Measurements from ENCODE around the gene LKAAEAR1.

The LKAAEAR1 gene

DNA sequence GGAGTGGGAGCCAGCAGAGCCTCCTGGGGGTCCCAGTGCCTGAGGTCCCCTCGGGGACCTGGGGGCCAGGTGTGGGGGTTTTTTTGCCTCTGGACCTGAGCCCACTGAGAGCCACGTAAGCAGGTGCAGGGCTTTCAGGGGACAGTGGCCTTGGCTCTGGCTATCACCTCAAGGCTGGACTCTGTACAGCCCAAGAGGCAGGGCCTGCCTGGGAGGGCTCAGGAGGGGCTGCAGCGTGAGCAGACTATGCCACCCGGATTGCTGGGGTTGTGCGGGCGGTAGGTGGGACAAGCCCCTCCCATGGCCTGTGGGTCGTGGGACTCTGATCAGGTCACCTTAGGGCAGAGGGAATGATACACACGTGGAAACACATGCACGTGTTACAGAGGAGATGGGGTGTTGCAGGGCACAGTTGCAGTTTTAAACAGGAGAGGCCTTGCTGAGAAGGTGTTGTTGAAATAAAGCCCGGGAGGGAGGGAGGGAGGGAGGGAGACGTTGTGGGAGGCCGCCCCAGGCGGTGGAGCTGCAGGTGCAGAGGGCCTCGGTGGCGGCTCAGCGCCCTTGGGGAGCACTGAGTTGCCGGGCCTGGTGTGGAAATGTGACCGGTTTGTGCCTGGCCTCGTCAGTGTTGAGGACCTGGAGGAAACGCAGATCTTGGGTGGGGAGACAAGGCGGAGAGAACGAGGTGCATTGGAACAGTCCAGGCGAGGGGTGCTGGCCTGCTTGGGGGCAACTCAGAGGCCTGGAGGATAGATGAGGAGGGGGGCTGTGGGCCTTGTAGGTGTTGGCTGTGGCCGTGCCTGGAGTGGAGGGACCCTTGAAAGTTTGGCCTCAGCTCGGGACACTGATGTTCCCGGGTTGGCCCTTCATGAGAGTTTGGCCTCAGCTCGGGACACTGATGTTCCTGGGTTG lies 18.9 kb downstream of the LKAAEAR1 start:
- Mint-ChIP-seq H3K4me1 (ENCODE audit: low read depth) (peaks cover 41% of the 10 kb centered on the region), H3K9me3 (no peaks in the 10 kb centered on the region), H3K27ac (peak overlapping the region; percentile 99), H3K27me3 (ENCODE audit: low read depth) (no peaks in the 10 kb centered on the region), H3K36me3 (ENCODE audit: low read depth) (peaks cover 8% of the 10 kb centered on the region), H3K4me3 (peak overlapping the region; percentile 83)
- DNase-seq (ENCODE audit: low spot score), result no peak

- no peak for DNase-seq (ENCODE audit: low spot score)
- no peaks in the 10 kb centered on the region for H3K9me3 Mint-ChIP-seq
Observed at GRCh38 chr20:64064145-64064698, 20.0 kb downstream of the LKAAEAR1 start.

DNA sequence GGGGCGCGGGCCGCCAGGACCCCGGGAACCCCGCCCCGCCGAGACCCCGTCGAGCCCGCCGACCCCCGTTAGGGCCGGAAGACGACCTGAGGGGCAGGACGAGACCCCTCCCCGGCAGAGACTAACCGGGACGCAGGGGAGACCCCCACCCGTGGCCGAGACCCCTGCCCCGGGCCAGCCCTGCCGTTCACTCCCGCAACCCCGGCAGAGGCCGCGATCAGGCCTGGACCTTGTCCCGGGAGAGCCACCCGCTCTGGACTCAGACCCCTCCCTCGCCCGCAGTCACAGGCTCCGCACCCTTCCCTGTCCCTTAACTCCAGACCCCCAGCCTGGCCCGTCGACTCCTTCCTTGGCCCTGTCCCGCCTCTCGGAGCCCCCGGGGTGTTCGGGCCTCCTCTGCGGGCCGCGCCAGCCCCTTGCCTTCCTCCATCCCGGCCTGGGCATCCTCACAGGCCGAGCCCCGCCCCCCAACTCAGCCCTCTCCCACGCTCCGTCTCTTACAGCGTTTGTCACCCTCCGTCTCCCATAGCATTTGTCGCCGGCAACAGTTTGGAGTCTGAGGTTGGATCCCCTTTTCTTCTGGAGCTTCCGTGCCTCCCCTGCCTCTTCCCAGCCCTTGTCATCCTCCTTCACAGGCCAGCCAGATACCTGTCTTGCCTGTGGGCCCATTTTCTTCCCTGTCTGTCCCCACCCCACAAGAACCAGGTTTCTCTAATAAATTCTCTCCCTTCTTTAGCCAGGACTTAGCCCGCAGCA lies 20.6 kb downstream of the LKAAEAR1 start:
- Mint-ChIP-seq H3K9me3 (no peaks in the 10 kb centered on the region), H3K36me3 (ENCODE audit: low read depth) (peaks cover 8% of the 10 kb centered on the region), H3K4me3 (peak overlapping the region; percentile 89), H3K27ac (peak overlapping the region; percentile 88), H3K27me3 (ENCODE audit: low read depth) (no peaks in the 10 kb centered on the region), H3K4me1 (ENCODE audit: low read depth) (peaks cover 44% of the 10 kb centered on the region)
- DNase-seq (ENCODE audit: low spot score), result peak; percentile 60

More at GRCh38 chr20:64064145-64064698, 20.0 kb downstream of the LKAAEAR1 start:
- H3K27me3 Mint-ChIP-seq (ENCODE audit: low read depth), result no peaks in the 10 kb centered on the region
- H3K27ac Mint-ChIP-seq, result peak overlapping the region; percentile 88
- peak overlapping the region; percentile 89 for H3K4me3 Mint-ChIP-seq
- H3K36me3 Mint-ChIP-seq (ENCODE audit: low read depth), result peaks cover 8% of the 10 kb centered on the region
- H3K4me1 Mint-ChIP-seq (ENCODE audit: low read depth), result peaks cover 44% of the 10 kb centered on the region

DNA sequence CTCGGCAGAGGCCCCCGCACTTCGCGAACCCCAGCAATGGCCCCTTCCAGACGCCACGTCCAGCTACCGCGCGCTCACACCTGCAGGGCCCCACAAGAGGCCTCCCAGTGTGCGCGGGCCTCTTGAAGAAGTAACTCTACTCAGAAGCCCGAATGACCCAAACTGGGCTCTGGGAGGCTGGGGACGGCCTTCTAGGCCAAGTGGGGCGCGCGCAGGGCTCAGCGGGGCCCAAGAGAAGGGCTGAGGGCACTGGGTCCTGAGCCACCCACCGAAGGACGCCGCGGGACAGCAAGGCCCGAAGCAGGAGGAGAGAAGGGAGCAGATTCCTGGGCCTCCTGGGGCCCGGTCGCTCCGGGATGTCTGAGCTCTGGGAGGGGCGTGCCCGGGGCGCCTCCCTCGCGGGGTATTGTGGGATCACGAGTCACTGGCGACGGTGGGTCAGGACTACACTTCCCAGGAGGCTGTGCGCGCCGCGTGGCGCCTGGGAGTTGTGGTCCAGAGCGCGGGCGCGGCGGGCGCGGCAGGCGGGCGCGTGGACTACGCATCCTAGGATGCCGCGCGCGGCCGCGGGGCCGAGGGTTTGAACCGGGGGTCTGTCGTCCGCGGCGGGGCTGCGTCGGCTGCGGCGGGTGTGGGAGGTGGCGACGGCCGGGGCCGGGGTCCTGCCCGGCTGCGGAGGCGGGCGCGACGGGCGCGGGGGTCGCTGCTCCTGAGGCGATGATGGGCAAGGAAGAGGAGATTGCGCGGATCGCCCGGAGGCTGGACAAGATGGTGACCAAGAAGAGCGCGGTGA lies 21.4 kb downstream of the LKAAEAR1 start, which contains the start of gene TCEA2:
Gene TCEA2 (plus strand): TSS at position 603 of the 793 bp plus-strand sequence. CDS start 115 bp downstream, at position 718.
- H3K4me1 Mint-ChIP-seq (ENCODE audit: low read depth), result peaks cover 43% of the 10 kb centered on the region
- peak within 1 kb of the TSS; percentile 88 for H3K27ac Mint-ChIP-seq
- peaks cover 4% of the 10 kb centered on the region for H3K36me3 Mint-ChIP-seq (ENCODE audit: low read depth)

DNA sequence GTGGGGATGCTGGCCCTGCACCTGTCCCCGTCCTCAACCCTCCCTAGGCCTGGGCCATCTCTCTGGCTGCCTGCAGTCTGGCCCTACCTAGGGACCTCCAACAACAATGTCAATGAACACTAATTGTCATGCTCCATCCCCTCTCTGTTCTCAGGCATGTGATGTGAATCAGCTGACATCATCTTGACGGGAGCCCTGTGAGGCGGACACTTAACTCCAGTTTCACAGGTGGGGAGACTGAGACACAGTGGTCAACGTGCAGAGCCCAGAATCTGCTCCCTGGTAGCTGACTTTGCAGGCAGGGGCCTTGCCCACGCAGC lies 22.0 kb downstream of the LKAAEAR1 start:
- Mint-ChIP-seq H3K4me3 (peak overlapping the region; percentile 89), H3K27me3 (ENCODE audit: low read depth) (no peaks in the 10 kb centered on the region), H3K36me3 (ENCODE audit: low read depth) (peaks cover 4% of the 10 kb centered on the region), H3K4me1 (ENCODE audit: low read depth) (peaks cover 40% of the 10 kb centered on the region), H3K27ac (peak overlapping the region; percentile 10), H3K9me3 (no peaks in the 10 kb centered on the region)
- DNase-seq (ENCODE audit: low spot score), result no peak

More for the DNA sequence above, 21.4 kb downstream of the LKAAEAR1 start, which contains the start of gene TCEA2:
- H3K4me3 Mint-ChIP-seq, result peak within 1 kb of the TSS; percentile 89
- H3K27me3 Mint-ChIP-seq (ENCODE audit: low read depth), result no peaks in the 10 kb centered on the region
- no peaks in the 10 kb centered on the region for H3K9me3 Mint-ChIP-seq
- peak; percentile 96 for DNase-seq (ENCODE audit: low spot score)

DNA sequence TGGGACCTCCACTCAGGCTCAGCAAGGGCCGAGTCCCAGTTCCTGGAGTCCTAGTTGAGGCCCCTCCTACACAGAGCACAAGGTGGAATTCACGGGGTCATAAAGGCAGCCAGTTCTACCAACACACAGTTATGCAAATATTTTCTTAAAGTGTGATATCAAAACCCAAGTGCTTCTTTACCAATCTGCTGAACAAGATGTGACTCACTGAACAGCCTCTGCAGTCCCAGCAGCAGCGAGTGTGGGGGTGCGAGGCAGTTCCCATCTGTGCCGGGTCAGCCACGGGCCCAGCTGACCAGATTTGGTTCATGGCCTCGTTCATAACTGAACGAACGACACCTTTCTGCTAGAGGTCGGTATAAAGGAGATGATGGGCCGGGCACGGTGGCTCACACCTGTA lies 25.7 kb downstream of the LKAAEAR1 start:
- Mint-ChIP-seq H3K27ac (peak overlapping the region; percentile 4), H3K36me3 (ENCODE audit: low read depth) (no peaks in the 10 kb centered on the region), H3K4me3 (peak overlapping the region; percentile 81), H3K9me3 (no peaks in the 10 kb centered on the region), H3K27me3 (ENCODE audit: low read depth) (no peaks in the 10 kb centered on the region), H3K4me1 (ENCODE audit: low read depth) (peaks cover 13% of the 10 kb centered on the region)
- DNase-seq (ENCODE audit: low spot score), result no peak

DNA sequence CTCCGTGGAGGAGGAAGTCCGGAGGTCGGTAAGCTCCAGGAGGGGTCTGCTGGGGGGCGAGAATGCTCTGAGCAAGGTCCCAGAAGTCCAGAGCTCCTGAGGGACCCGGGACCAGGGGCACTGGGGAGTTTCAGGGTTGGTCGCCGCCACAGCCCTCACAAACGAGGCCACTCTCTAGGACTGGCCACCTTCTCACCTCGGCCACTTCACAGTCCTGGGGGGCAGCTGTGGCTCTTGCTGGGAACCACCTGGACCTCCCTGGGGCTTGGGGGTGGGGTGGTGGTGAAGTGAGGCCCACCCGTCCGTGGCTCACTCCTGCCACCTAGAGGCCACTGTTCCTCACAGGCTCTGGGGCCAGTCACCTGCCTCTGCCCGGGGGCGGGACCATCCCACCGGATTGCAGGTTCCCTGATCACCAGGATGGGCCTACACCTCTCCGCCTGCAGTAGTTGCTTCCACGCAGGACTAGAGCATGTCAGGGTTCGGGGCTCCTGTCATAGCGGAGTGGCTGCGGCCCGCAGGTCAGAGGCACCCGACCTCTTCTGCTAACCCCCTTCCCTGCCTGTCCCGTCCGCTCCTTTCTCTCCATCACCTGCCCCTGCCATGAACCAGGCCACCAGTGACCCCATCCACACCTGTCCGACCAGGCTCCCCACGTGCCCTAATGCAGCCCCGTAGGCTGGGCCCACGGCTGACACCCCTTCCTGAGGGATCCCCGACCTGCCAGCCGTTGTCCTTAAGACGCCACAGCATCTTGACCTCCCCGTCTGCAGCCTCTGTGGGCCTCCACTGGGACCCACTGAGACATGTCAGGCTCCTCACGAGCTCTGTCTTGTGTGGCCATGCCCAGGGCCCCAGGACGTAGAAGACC lies 26.3 kb downstream of the LKAAEAR1 start:
- peak overlapping the region; percentile 81 for H3K4me3 Mint-ChIP-seq
- peaks cover 13% of the 10 kb centered on the region for H3K4me1 Mint-ChIP-seq (ENCODE audit: low read depth)
- no peaks in the 10 kb centered on the region for H3K36me3 Mint-ChIP-seq (ENCODE audit: low read depth)
- H3K27me3 Mint-ChIP-seq (ENCODE audit: low read depth), result no peaks in the 10 kb centered on the region
- peak; percentile 75 for DNase-seq (ENCODE audit: low spot score)
- no peaks in the 10 kb centered on the region for H3K9me3 Mint-ChIP-seq
- H3K27ac Mint-ChIP-seq, result peak overlapping the region; percentile 70

DNA sequence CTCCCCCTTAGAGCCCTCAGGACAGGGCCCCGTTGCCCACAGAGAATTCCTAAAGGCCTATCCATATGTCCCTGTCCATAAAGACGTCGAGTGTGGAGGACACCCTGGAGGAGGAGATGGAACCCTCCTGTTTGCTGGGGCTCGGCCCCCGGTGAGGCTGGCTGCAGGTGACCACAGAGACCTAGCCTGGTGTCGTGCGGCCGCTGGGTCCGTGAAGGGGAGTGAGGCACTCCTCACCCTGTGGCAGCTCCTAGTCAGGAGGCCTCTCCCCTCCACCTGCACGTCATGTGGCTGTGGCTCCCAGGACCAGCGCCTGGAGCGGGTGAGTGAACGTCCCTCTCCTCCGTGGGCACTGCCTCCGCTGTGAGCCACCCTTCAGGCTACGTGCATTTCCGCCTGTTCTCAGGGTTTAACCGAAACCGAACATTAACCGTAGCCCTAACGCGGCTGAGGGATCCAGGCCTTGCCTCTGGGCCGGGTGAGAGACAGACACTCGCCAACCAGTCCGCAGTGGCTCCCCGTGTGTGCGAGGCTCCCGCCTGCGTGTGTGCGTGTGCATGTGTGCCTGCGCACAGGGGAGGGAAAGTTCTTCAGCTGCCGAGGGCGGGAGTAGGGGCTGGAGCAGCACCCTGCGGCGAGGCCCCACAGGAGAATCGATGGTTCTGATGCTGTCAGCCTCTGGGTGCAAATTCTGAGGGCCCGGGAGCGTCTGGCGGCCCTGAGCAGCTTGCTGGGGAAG lies 27.1 kb downstream of the LKAAEAR1 start:
- no peaks in the 10 kb centered on the region for H3K36me3 Mint-ChIP-seq (ENCODE audit: low read depth)
- peaks cover 13% of the 10 kb centered on the region for H3K4me1 Mint-ChIP-seq (ENCODE audit: low read depth)
- no peaks in the 10 kb centered on the region for H3K9me3 Mint-ChIP-seq
- no peak for DNase-seq (ENCODE audit: low spot score)
- H3K27ac Mint-ChIP-seq, result peak overlapping the region; percentile 70
- peaks cover under 1% of the 10 kb centered on the region for H3K27me3 Mint-ChIP-seq (ENCODE audit: low read depth)
- H3K4me3 Mint-ChIP-seq, result peak overlapping the region; percentile 81

DNA sequence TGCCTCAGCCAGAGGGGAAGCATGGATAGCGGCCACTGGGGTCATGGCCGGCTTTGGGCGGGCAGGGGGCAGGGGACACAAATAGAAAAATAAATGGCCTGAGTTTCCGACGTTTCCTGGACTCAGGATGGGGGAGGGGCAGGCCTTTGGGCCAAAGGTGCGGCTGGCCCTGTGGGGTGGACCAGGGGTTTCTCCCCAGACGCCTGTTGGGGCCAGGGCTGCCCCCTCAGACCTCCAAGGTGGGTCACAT lies 27.6 kb downstream of the LKAAEAR1 start:
- DNase-seq (ENCODE audit: low spot score), result no peak
- H3K4me3 Mint-ChIP-seq, result no peak overlapping the region
- H3K27ac Mint-ChIP-seq, result no peak overlapping the region
- no peaks in the 10 kb centered on the region for H3K36me3 Mint-ChIP-seq (ENCODE audit: low read depth)
- peaks cover 13% of the 10 kb centered on the region for H3K4me1 Mint-ChIP-seq (ENCODE audit: low read depth)
- no peaks in the 10 kb centered on the region for H3K9me3 Mint-ChIP-seq
- peaks cover 5% of the 10 kb centered on the region for H3K27me3 Mint-ChIP-seq (ENCODE audit: low read depth)

DNA sequence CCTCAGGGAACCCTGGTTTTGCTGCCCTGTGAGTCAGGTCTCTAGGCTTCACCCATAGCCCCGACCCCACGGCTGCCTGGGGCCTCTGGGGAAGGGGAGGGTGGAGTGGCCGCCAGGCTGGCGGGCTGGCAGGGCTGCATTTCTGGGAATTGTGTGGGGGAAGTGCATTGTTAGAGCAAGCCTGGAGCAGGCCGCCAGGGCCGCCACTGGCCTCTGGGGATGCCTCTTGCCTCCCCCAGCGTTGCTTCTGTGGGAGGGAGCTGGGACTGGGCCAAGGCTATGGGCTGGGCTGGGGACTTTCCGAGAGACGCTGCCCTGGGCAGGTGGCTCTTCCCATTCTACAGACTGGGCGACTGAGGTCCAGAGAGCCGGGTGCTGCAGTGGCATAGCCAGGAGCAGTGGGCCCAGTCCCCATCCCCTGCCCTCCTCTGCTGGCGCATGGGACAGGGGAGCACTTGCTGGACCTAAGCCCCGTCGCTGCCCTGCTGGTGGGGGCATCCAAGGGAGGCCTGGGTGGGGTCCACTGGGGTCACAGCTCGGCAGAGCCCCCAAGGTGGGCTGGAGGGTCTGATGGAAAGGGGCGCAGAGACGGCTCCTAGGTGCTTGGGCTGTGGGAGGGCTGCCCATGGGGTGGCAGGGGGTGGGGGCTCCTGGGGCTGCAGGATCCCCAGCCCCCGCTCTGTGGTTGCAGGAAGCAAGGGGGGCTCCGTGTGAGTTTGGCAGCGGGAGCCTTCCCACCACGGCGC lies 28.1 kb downstream of the LKAAEAR1 start:
- Mint-ChIP-seq H3K9me3 (no peaks in the 10 kb centered on the region), H3K27ac (no peak overlapping the region), H3K4me1 (ENCODE audit: low read depth) (peaks cover 13% of the 10 kb centered on the region), H3K27me3 (ENCODE audit: low read depth) (peaks cover 6% of the 10 kb centered on the region), H3K4me3 (no peak overlapping the region), H3K36me3 (ENCODE audit: low read depth) (no peaks in the 10 kb centered on the region)
- DNase-seq (ENCODE audit: low spot score), result no peak

DNA sequence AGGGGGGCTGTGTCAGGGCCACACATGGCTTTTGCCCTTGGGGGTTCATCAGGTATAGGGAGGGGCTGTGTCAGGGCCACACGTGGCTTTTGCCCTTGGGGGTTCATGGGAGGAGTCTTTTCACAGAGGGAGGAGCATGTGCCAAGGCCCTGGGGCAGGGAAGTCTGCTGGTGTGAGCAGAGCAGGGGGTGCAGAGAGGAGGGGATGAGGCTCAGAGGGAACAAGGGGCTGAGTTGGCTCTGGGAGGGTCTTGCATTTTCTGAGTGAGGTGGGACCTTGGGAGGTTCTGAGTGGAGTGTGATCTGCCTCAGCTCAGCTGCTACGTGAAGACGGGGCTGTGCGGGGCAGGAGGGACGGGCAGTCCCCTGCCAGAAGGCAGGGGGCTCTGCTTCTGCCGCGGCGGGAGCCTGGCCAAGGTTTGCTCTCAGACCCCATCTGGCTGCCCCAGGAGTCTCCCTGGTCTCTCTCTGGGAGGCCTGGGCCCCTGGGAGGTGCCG lies 28.8 kb downstream of the LKAAEAR1 start:
- no peaks in the 10 kb centered on the region for H3K9me3 Mint-ChIP-seq
- H3K4me3 Mint-ChIP-seq, result no peak overlapping the region
- peak overlapping the region; percentile 41 for H3K27ac Mint-ChIP-seq
- peaks cover 13% of the 10 kb centered on the region for H3K4me1 Mint-ChIP-seq (ENCODE audit: low read depth)
- peaks cover 12% of the 10 kb centered on the region for H3K27me3 Mint-ChIP-seq (ENCODE audit: low read depth)
- H3K36me3 Mint-ChIP-seq (ENCODE audit: low read depth), result no peaks in the 10 kb centered on the region
- DNase-seq (ENCODE audit: low spot score), result no peak
